Measurements from ENCODE around the gene GIMAP6.
"Not testable (repeated sequence)": the region's sequence is repeated elsewhere in the genome, so short reads cannot be mapped to it uniquely, and the experiment has no call there.

GRCh38 chr7:150680364-150680763 is 48.2 kb upstream of the GIMAP6 start:
- not testable (repeated sequence) for TF ChIP-seq POLR2A, CTCF (IDR thresholded peaks at IDR 0.05)

Measured in vagina (tissue), 2 donors.